Keratinocyte (primary cell): ENCODE results near the gene TBC1D5. TPM values are rescaled to one million over a fixed set of nuclear protein-coding genes. Genes with fewer than 3 reads are reported as not detected.
"Not testable (repeated sequence)": the region's sequence is repeated elsewhere in the genome, so short reads cannot be mapped to it uniquely, and the experiment has no call there.

Source experiments
- DNase-seq: peaks from one replicate; pipeline ENCODE4 v3.0.0-alpha.2; 2011; ENCODE audit warnings: low read depth, missing footprints, low spot score
- FAIRE-seq: peaks from 2 replicates; lab custom pipeline; 2011; peaks lifted over from hg19 to GRCh38; lab: Jason Lieb, UNC
- H2AFZ ChIP-seq: 2 replicates; pipeline ENCODE4 v1.6.0; 2012; ENCODE audit warnings: low read length, control low read depth, inconsistent platforms; ENCODE audit not compliant: control insufficient read depth
- H3K27ac ChIP-seq: 2 replicates; pipeline ENCODE4 v1.5.1; 2011; ENCODE audit warnings: low read length; ENCODE audit not compliant: control insufficient read depth, insufficient read depth
- H3K27me3 ChIP-seq: 3 replicates; pipeline ENCODE4 v1.6.0; 2011; ENCODE audit warnings: low read length; ENCODE audit not compliant: control insufficient read depth, insufficient read depth; ENCODE audit errors: extremely low read depth
- H3K36me3 ChIP-seq, 2 experiments: 2 replicates in 1 of 2; 3 replicates in 1 of 2; pipeline ENCODE4 v1.5.1; 2011; ENCODE audit warnings: low read length in 2 of 2, mild to moderate bottlenecking in 1 of 2; ENCODE audit not compliant: control insufficient read depth in 2 of 2, insufficient read depth in 2 of 2; ENCODE audit errors: extremely low read depth in 1 of 2
- H3K4me1 ChIP-seq: 3 replicates; pipeline ENCODE4 v1.5.1; 2011; ENCODE audit warnings: low read length; ENCODE audit not compliant: control insufficient read depth, insufficient read depth; ENCODE audit errors: extremely low read depth
- H3K4me2 ChIP-seq: 3 replicates; pipeline ENCODE4 v1.6.0; 2011; ENCODE audit warnings: low read depth, low read length; ENCODE audit not compliant: control insufficient read depth, insufficient read depth; ENCODE audit errors: extremely low read depth
- H3K4me3 ChIP-seq, 3 experiments: fragments of 200-600 bp in 1 of 3; sonication (generic) in 1 of 3; 2 replicates in 2 of 3; 3 replicates in 1 of 3; pipeline ENCODE4 v1.5.1; 2011 to 2016; ENCODE audit warnings: low read length in 3 of 3, mild to moderate bottlenecking in 3 of 3, control low read depth in 2 of 3, inconsistent platforms in 1 of 3, low read depth in 1 of 3, mixed read lengths in 1 of 3, mixed run types in 1 of 3, moderate library complexity in 1 of 3; ENCODE audit not compliant: control insufficient read depth in 2 of 3, insufficient read depth in 2 of 3; ENCODE audit errors: extremely low read depth in 1 of 3
- H3K79me2 ChIP-seq: 2 replicates; pipeline ENCODE4 v1.6.0; 2012; ENCODE audit warnings: low read length; ENCODE audit not compliant: control insufficient read depth, insufficient read depth
- H3K9ac ChIP-seq: 3 replicates; pipeline ENCODE4 v1.6.0; 2011; ENCODE audit warnings: low read length; ENCODE audit not compliant: control insufficient read depth, insufficient read depth; ENCODE audit errors: extremely low read depth
- H3K9me1 ChIP-seq: 3 replicates; pipeline ENCODE4 v1.6.0; 2011; ENCODE audit warnings: low read length; ENCODE audit not compliant: control insufficient read depth, insufficient read depth; ENCODE audit errors: extremely low read depth
- H3K9me3 ChIP-seq: 2 replicates; pipeline ENCODE4 v1.5.1; 2012; ENCODE audit warnings: low read depth, low read length; ENCODE audit not compliant: control insufficient read depth
- H4K20me1 ChIP-seq: 3 replicates; pipeline ENCODE4 v1.6.0; 2011; ENCODE audit warnings: low read length; ENCODE audit not compliant: control insufficient read depth, insufficient read depth; ENCODE audit errors: extremely low read depth
- EZH2 ChIP-seq: IDR thresholded peaks from one replicate; pipeline ENCODE4 v1.6.1; 2012; ENCODE audit warnings: inconsistent platforms, mild to moderate bottlenecking, low read length, moderate library complexity
- dilution Hi-C: fragments of 300-500 bp; cut with MboI; formaldehyde crosslinking; loops from one replicate; pipeline ENCODE4 v1.7.0; 2020; ENCODE audit warnings: low sequenced_read_pairs; ENCODE audit not compliant: extremely low pct_ligation_motif_present
- polyA plus RNA-seq, 5 experiments: library from polyadenylated mRNA; depleted of rRNA in 3 of 5; stranded (reverse) in 3 of 5; stranded (forward) in 1 of 5; unstranded in 1 of 5; fragments of >200 nt; gene quantifications; 1 replicate in 1 of 5; 2 replicates in 3 of 5; 3 replicates in 1 of 5; pipeline versions ENCODE4 v1.2.1 to v1.2.3, GENCODE V29; 2011 to 2012; ENCODE audit warnings: missing spikeins in 2 of 5, low read depth in 1 of 5, low replicate concordance in 1 of 5
- TF ChIP-seq, protein P1 (sequence below), 3 experiments: IDR thresholded peaks in 1 of 3; conservative IDR thresholded peaks in 1 of 3; optimal IDR thresholded peaks in 1 of 3; 2 replicates in 2 of 3; 3 replicates in 1 of 3; pipeline versions ENCODE3 to v1.5.1; 2011; ENCODE audit warnings: low read length in 3 of 3, mild to moderate bottlenecking in 3 of 3, moderate library complexity in 2 of 3, control low read depth in 1 of 3, inconsistent platforms in 1 of 3; ENCODE audit not compliant: insufficient read depth in 2 of 3; ENCODE audit errors: extremely low read depth in 1 of 3

The TBC1D5 gene
- polyA plus RNA-seq, 1 donor (not counting 4 experiments of a cell fraction or from before 2014, with no cell fraction given), result 25.8 TPM

DNA sequence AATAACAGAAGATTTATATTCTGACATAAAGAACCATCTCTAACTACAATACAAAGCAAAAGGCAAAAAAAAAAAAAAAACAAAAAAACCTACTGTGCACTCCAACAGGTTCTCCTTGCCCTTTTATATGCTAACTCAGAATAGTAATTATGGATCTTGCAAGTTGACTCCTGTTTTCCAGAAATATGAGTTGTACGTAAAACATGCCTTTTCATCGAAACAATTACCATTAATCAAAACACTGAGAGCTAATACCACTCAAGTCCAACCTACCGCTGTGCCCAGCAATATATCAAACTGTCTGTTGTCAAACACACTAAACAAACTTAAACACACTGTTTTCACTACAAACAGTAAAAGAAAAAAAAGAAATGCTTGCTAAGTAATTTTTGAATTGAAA is 389.8 kb downstream of the TBC1D5 start:
- Histone ChIP-seq H3K27me3 (no peaks in the 10 kb centered on the region), H3K36me3 (no peaks in the 10 kb centered on the region), H3K9me3 (no peaks in the 10 kb centered on the region), H4K20me1 (no peaks in the 10 kb centered on the region), H2AFZ (no peak overlapping the region), H3K27ac (no peak overlapping the region), H3K4me1 (no peaks in the 10 kb centered on the region), H3K79me2 (no peaks in the 10 kb centered on the region), H3K9ac (no peak overlapping the region), H3K4me2 (no peak overlapping the region), H3K9me1 (no peaks in the 10 kb centered on the region), H3K4me3 (no peak overlapping the region)
- FAIRE-seq, result no peak
- dilution Hi-C loops, result no loop called here
- DNase-seq, result no peak
- TF ChIP-seq, protein P1, sequence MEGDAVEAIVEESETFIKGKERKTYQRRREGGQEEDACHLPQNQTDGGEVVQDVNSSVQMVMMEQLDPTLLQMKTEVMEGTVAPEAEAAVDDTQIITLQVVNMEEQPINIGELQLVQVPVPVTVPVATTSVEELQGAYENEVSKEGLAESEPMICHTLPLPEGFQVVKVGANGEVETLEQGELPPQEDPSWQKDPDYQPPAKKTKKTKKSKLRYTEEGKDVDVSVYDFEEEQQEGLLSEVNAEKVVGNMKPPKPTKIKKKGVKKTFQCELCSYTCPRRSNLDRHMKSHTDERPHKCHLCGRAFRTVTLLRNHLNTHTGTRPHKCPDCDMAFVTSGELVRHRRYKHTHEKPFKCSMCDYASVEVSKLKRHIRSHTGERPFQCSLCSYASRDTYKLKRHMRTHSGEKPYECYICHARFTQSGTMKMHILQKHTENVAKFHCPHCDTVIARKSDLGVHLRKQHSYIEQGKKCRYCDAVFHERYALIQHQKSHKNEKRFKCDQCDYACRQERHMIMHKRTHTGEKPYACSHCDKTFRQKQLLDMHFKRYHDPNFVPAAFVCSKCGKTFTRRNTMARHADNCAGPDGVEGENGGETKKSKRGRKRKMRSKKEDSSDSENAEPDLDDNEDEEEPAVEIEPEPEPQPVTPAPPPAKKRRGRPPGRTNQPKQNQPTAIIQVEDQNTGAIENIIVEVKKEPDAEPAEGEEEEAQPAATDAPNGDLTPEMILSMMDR (optimal IDR thresholded peaks at IDR 0.05 in 1 of 3, IDR thresholded peaks at IDR 0.05 in 1 of 3, conservative IDR thresholded peaks at IDR 0.05 in 1 of 3; ENCODE audit: extremely low read depth in 1 of 3, insufficient read depth in 2 of 3, low read length in 3 of 3), result no peak
- TF ChIP-seq EZH2, result no peak

- H3K9me1 ChIP-seq, H3K36me3 ChIP-seq, H3K9me3 ChIP-seq, FAIRE-seq, H3K79me2 ChIP-seq, dilution Hi-C loops, DNase-seq, H4K20me1 ChIP-seq, H3K27ac ChIP-seq, H3K27me3 ChIP-seq, H3K9ac ChIP-seq, H3K4me2 ChIP-seq, H3K4me3 ChIP-seq, H3K4me1 ChIP-seq, H2AFZ ChIP-seq: not testable (repeated sequence)
These were observed 391.2 kb downstream of the TBC1D5 start for GRCh38 chr3:17351193-17351592.

GRCh38 chr3:17349093-17349492 is 393.3 kb downstream of the TBC1D5 start:
- DNase-seq (no peak), FAIRE-seq (no peak)
- Histone ChIP-seq H3K36me3 (no peaks in the 10 kb centered on the region), H3K79me2 (no peaks in the 10 kb centered on the region), H4K20me1 (no peaks in the 10 kb centered on the region), H3K9ac (no peak overlapping the region), H3K4me3 (no peak overlapping the region), H2AFZ (no peak overlapping the region), H3K4me2 (no peak overlapping the region), H3K27me3 (no peaks in the 10 kb centered on the region), H3K9me1 (no peaks in the 10 kb centered on the region), H3K4me1 (no peaks in the 10 kb centered on the region), H3K9me3 (no peaks in the 10 kb centered on the region), H3K27ac (no peak overlapping the region)
- TF ChIP-seq EZH2, result no peak
- TF ChIP-seq, protein P1 (optimal IDR thresholded peaks at IDR 0.05 in 1 of 3, IDR thresholded peaks at IDR 0.05 in 1 of 3, conservative IDR thresholded peaks at IDR 0.05 in 1 of 3; ENCODE audit: extremely low read depth in 1 of 3, insufficient read depth in 2 of 3, low read length in 3 of 3), result no peak
- dilution Hi-C loops, result no loop called here
